Stimulated activated CD8-positive, alpha-beta memory T cell treated with anti-CD3 and anti-CD28 coated beads, Interleukin-4, amount 100 ng/mL, for 4 hours (primary cell): ENCODE measurements around the gene ZNF484.
"Not testable (repeated sequence)": the region's sequence is repeated elsewhere in the genome, so short reads cannot be mapped to it uniquely, and the experiment has no call there.

Source experiments
- DNase-seq, 2 donors: peaks; one replicate each; pipeline ENCODE4 v3.0.0-alpha.2; 2020; ENCODE audit warnings: low read depth in 2 of 2, low spot score in 1 of 2

The ZNF484 gene

GRCh38 chr9:92864152-92864551 lies 13.7 kb downstream of the ZNF484 start:
- no peak for DNase-seq

GRCh38 chr9:92860867-92861266 lies 17.0 kb downstream of the ZNF484 start:
- no peak for DNase-seq

- no peak for DNase-seq
These were observed 20.6 kb downstream of the ZNF484 start for GRCh38 chr9:92857236-92857635.

GRCh38 chr9:92853716-92854115 lies 24.1 kb downstream of the ZNF484 start:
- DNase-seq = no peak

- no peak for DNase-seq
These were observed 26.9 kb downstream of the ZNF484 start for GRCh38 chr9:92850898-92851297.

- DNase-seq = not testable (repeated sequence)
These were observed 29.1 kb downstream of the ZNF484 start for GRCh38 chr9:92848740-92849139.

- no peak for DNase-seq
These were observed 31.1 kb downstream of the ZNF484 start for GRCh38 chr9:92846662-92847145.

- not testable (repeated sequence) for DNase-seq
These were observed 39.4 kb downstream of the ZNF484 start for GRCh38 chr9:92838411-92838810.

- DNase-seq = no peak
These were observed 40.6 kb downstream of the ZNF484 start for GRCh38 chr9:92837191-92837590.

GRCh38 chr9:92829420-92829819 lies 48.4 kb downstream of the ZNF484 start:
- DNase-seq = no peak

GRCh38 chr9:92825065-92825464 lies 52.8 kb downstream of the ZNF484 start:
- not testable (repeated sequence) for DNase-seq

- no peak for DNase-seq
These were observed 56.9 kb downstream of the ZNF484 start for GRCh38 chr9:92820964-92821363.

- not testable (repeated sequence) for DNase-seq
These were observed 57.9 kb downstream of the ZNF484 start for GRCh38 chr9:92819898-92820297.

- not testable (repeated sequence) for DNase-seq
These were observed 68.1 kb downstream of the ZNF484 start for GRCh38 chr9:92809629-92810326.

- DNase-seq = no peak
These were observed 68.9 kb downstream of the ZNF484 start for GRCh38 chr9:92808726-92809451.

GRCh38 chr9:92807757-92808725 lies 69.8 kb downstream of the ZNF484 start:
- no peak for DNase-seq

- DNase-seq = no peak
These were observed 70.6 kb downstream of the ZNF484 start for GRCh38 chr9:92807031-92807756.

GRCh38 chr9:92804727-92805126 lies 73.1 kb downstream of the ZNF484 start:
- DNase-seq = no peak

- DNase-seq = no peak
These were observed 79.5 kb downstream of the ZNF484 start for GRCh38 chr9:92798358-92798757.

- DNase-seq = not testable (repeated sequence)
These were observed 81.5 kb downstream of the ZNF484 start for GRCh38 chr9:92796337-92796804.
